ENCODE results near the gene LRSAM1.
"Not testable (repeated sequence)": the region's sequence is repeated elsewhere in the genome, so short reads cannot be mapped to it uniquely, and the experiment has no call there.

LRSAM1 gene

DNA sequence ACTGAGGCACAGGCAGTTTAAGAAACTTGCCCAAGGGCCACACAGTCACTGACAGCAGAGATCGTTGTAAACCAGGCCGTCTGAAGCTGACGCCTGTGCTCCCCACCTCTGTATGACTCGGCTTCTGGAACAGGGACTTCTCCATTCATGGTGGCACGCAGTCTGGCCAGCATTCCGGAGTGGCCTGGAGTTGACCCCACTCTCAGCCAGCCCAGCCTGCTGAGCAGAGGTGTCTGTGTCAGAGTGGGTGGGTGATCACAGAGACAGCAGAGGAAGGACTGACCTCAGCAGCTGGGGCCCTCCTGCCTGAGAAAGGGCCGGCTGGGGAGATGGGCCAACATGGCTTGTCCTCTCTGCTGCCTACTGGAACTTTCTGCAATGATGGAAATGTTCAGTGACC lies 12.6 kb downstream of the LRSAM1 start:
- Histone ChIP-seq H3K4me1 (ENCODE audit: control insufficient read depth, insufficient read depth, low read length) (peaks cover 2% of the 10 kb centered on the region), H3K9me3 (ENCODE audit: control insufficient read depth in 2 of 2, low read length in 2 of 2) (no peaks in the 10 kb centered on the region), H3K27ac (ENCODE audit: low read length) (no peak overlapping the region), H3K36me3 (ENCODE audit: control insufficient read depth in 2 of 2, insufficient read depth in 2 of 2, low read length in 2 of 2) (peaks cover 46 to 64% of the 10 kb centered on the region in 2 donors), H3K9ac (ENCODE audit: low read length in 2 of 2) (no peak overlapping the region), H3K27me3 (ENCODE audit: control insufficient read depth in 1 of 2, insufficient read depth in 2 of 2, low read length in 2 of 2) (no peaks in the 10 kb centered on the region), H3K4me3 (ENCODE audit: low read length in 2 of 2) (no peak overlapping the region)

GRCh38 chr9:127466407-127466917 lies 15.2 kb downstream of the LRSAM1 start:
- H3K27ac ChIP-seq (ENCODE audit: low read length); H3K27me3 ChIP-seq (ENCODE audit: control insufficient read depth in 1 of 2, insufficient read depth in 2 of 2, low read length in 2 of 2); H3K4me1 ChIP-seq (ENCODE audit: control insufficient read depth, insufficient read depth, low read length); H3K4me3 ChIP-seq (ENCODE audit: low read length in 2 of 2); H3K9me3 ChIP-seq (ENCODE audit: control insufficient read depth in 2 of 2, low read length in 2 of 2); H3K9ac ChIP-seq (ENCODE audit: low read length in 2 of 2): not testable (repeated sequence)
- peaks cover 44 to 53% of the 10 kb centered on the region in 2 donors for H3K36me3 ChIP-seq (ENCODE audit: control insufficient read depth in 2 of 2, insufficient read depth in 2 of 2, low read length in 2 of 2)

DNA sequence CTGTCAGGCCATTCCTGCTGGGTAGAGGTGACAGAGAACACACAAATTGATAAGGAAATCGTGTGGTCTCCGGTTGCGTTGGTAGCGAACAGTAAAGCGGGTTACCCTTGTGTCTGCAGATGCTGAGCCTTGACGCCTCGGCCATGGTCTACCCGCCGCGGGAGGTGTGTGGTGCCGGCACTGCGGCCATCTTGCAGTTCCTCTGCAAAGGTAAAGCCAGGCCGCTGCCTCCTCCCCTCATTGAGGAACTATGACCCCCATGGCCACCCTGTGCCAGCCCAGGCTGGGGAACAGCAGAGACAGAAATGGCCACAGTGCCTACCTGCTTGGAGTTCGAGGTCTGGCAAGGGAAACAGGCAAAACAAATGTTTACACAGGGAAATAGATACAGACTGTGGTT lies 16.3 kb downstream of the LRSAM1 start:
- Histone ChIP-seq H3K4me3 (ENCODE audit: low read length in 2 of 2) (no peak overlapping the region), H3K27ac (ENCODE audit: low read length) (no peak overlapping the region), H3K9me3 (ENCODE audit: control insufficient read depth in 2 of 2, low read length in 2 of 2) (no peaks in the 10 kb centered on the region), H3K27me3 (ENCODE audit: control insufficient read depth in 1 of 2, insufficient read depth in 2 of 2, low read length in 2 of 2) (no peaks in the 10 kb centered on the region), H3K4me1 (ENCODE audit: control insufficient read depth, insufficient read depth, low read length) (no peaks in the 10 kb centered on the region), H3K9ac (ENCODE audit: low read length in 2 of 2) (no peak overlapping the region), H3K36me3 (ENCODE audit: control insufficient read depth in 2 of 2, insufficient read depth in 2 of 2, low read length in 2 of 2) (peaks cover 33 to 41% of the 10 kb centered on the region in 2 donors)

- Histone ChIP-seq H3K4me1 (ENCODE audit: control insufficient read depth, insufficient read depth, low read length) (no peaks in the 10 kb centered on the region), H3K27me3 (ENCODE audit: control insufficient read depth in 1 of 2, insufficient read depth in 2 of 2, low read length in 2 of 2) (no peaks in the 10 kb centered on the region), H3K36me3 (ENCODE audit: control insufficient read depth in 2 of 2, insufficient read depth in 2 of 2, low read length in 2 of 2) (peaks cover 31 to 37% of the 10 kb centered on the region in 2 donors)
Observed at GRCh38 chr9:127470662-127471061, 19.4 kb downstream of the LRSAM1 start.

DNA sequence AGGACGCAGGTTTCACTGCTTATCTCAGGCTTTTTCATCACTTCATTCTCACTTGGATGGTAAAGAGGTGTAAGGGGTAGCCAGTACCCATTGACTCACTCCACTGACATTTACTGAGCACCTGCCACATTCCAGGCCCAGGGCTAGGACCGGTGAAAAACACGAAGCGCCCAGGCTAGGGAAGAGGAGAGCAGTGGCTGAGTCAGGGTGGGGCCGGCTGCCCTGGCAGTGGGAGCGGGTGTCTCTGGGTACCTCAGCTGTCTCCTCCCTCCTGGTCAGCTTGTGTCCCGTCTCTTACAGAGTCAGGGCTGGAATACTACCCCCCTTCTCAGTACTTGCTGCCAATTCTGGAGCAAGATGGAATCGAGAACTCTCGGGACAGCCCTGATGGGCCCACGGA lies 22.2 kb downstream of the LRSAM1 start:
- Histone ChIP-seq H3K27ac (ENCODE audit: low read length) (no peak overlapping the region), H3K4me1 (ENCODE audit: control insufficient read depth, insufficient read depth, low read length) (no peaks in the 10 kb centered on the region), H3K4me3 (ENCODE audit: low read length in 2 of 2) (no peak overlapping the region), H3K9ac (ENCODE audit: low read length in 2 of 2) (no peak overlapping the region), H3K27me3 (ENCODE audit: control insufficient read depth in 1 of 2, insufficient read depth in 2 of 2, low read length in 2 of 2) (no peaks in the 10 kb centered on the region), H3K36me3 (ENCODE audit: control insufficient read depth in 2 of 2, insufficient read depth in 2 of 2, low read length in 2 of 2) (peaks cover 32 to 33% of the 10 kb centered on the region in 2 donors), H3K9me3 (ENCODE audit: control insufficient read depth in 2 of 2, low read length in 2 of 2) (no peaks in the 10 kb centered on the region)

More at GRCh38 chr9:127470662-127471061, 19.4 kb downstream of the LRSAM1 start:
- Histone ChIP-seq H3K27ac (ENCODE audit: low read length) (no peak overlapping the region), H3K9ac (ENCODE audit: low read length in 2 of 2) (no peak overlapping the region), H3K4me3 (ENCODE audit: low read length in 2 of 2) (no peak overlapping the region), H3K9me3 (ENCODE audit: control insufficient read depth in 2 of 2, low read length in 2 of 2) (no peaks in the 10 kb centered on the region)

DNA sequence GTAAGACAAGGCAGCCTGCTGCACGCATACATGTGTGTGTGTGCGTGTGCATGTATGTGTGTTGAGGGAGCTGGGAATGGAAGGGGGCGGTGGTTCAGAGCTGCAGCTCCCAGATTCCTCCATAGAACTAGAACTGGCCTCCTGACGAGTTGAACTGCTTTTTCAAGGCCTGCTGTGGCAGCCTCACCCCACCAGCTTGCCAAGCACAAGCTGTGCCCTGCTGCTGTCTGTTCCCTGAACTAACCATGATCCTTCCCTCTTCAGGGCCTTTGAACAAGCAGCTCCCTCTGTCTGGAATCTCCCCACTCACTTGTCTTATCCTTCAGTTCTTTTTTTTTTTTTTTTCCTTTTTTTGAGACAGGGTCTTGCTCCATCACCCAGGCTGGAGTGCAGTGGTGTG lies 22.6 kb downstream of the LRSAM1 start:
- H3K4me1 ChIP-seq (ENCODE audit: control insufficient read depth, insufficient read depth, low read length), result no peaks in the 10 kb centered on the region
- peaks cover 34 to 35% of the 10 kb centered on the region in 2 donors for H3K36me3 ChIP-seq (ENCODE audit: control insufficient read depth in 2 of 2, insufficient read depth in 2 of 2, low read length in 2 of 2)
- no peak overlapping the region for H3K4me3 ChIP-seq (ENCODE audit: low read length in 2 of 2)
- H3K27ac ChIP-seq (ENCODE audit: low read length), result no peak overlapping the region
- H3K9me3 ChIP-seq (ENCODE audit: control insufficient read depth in 2 of 2, low read length in 2 of 2), result no peaks in the 10 kb centered on the region
- H3K27me3 ChIP-seq (ENCODE audit: control insufficient read depth in 1 of 2, insufficient read depth in 2 of 2, low read length in 2 of 2), result no peaks in the 10 kb centered on the region
- no peak overlapping the region for H3K9ac ChIP-seq (ENCODE audit: low read length in 2 of 2)

DNA sequence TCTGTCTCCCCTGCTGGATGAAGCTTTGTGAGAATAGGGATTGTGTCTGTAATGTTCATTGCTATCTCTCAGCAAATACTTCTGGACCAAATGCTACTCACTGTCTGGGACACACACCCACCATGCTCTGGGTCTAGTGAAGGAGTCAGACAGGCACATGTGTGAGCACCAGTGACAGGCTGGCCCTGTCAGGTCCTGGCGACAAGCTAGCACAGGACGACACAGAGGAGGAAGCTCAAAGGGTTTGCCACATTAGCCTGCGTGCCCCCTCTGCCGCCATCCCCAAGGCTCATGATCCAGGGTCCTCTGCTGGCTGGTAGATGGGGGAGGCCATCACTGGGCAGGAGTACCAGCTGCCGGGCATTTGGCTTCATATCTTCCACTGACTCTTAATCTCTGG lies 23.3 kb downstream of the LRSAM1 start:
- Histone ChIP-seq H3K4me1 (ENCODE audit: control insufficient read depth, insufficient read depth, low read length) (no peaks in the 10 kb centered on the region), H3K27me3 (ENCODE audit: control insufficient read depth in 1 of 2, insufficient read depth in 2 of 2, low read length in 2 of 2) (no peaks in the 10 kb centered on the region), H3K9ac (ENCODE audit: low read length in 2 of 2) (no peak overlapping the region), H3K36me3 (ENCODE audit: control insufficient read depth in 2 of 2, insufficient read depth in 2 of 2, low read length in 2 of 2) (peaks cover 40 to 42% of the 10 kb centered on the region in 2 donors), H3K9me3 (ENCODE audit: control insufficient read depth in 2 of 2, low read length in 2 of 2) (no peaks in the 10 kb centered on the region), H3K4me3 (ENCODE audit: low read length in 2 of 2) (no peak overlapping the region), H3K27ac (ENCODE audit: low read length) (no peak overlapping the region)

- no peak overlapping the region for H3K9ac ChIP-seq (ENCODE audit: low read length in 2 of 2)
- H3K4me3 ChIP-seq (ENCODE audit: low read length in 2 of 2), result no peak overlapping the region
- no peak overlapping the region for H3K27ac ChIP-seq (ENCODE audit: low read length)
- peaks cover 40% of the 10 kb centered on the region in 2 donors for H3K36me3 ChIP-seq (ENCODE audit: control insufficient read depth in 2 of 2, insufficient read depth in 2 of 2, low read length in 2 of 2)
- H3K4me1 ChIP-seq (ENCODE audit: control insufficient read depth, insufficient read depth, low read length), result no peaks in the 10 kb centered on the region
- no peaks in the 10 kb centered on the region for H3K27me3 ChIP-seq (ENCODE audit: control insufficient read depth in 1 of 2, insufficient read depth in 2 of 2, low read length in 2 of 2)
- H3K9me3 ChIP-seq (ENCODE audit: control insufficient read depth in 2 of 2, low read length in 2 of 2), result no peaks in the 10 kb centered on the region
Observed at GRCh38 chr9:127479507-127480081, 28.3 kb downstream of the LRSAM1 start.

- Histone ChIP-seq H3K9me3 (ENCODE audit: control insufficient read depth in 2 of 2, low read length in 2 of 2) (no peaks in the 10 kb centered on the region), H3K27me3 (ENCODE audit: control insufficient read depth in 1 of 2, insufficient read depth in 2 of 2, low read length in 2 of 2) (no peaks in the 10 kb centered on the region), H3K27ac (ENCODE audit: low read length) (no peak overlapping the region), H3K4me1 (ENCODE audit: control insufficient read depth, insufficient read depth, low read length) (no peaks in the 10 kb centered on the region), H3K4me3 (ENCODE audit: low read length in 2 of 2) (no peak overlapping the region), H3K36me3 (ENCODE audit: control insufficient read depth in 2 of 2, insufficient read depth in 2 of 2, low read length in 2 of 2) (peaks cover 51 to 52% of the 10 kb centered on the region in 2 donors), H3K9ac (ENCODE audit: low read length in 2 of 2) (no peak overlapping the region)
Observed at GRCh38 chr9:127482662-127483061, 31.4 kb downstream of the LRSAM1 start.

GRCh38 chr9:127485995-127486394 lies 34.7 kb downstream of the LRSAM1 start:
- Histone ChIP-seq H3K9ac (ENCODE audit: low read length in 2 of 2) (no peak overlapping the region), H3K4me1 (ENCODE audit: control insufficient read depth, insufficient read depth, low read length) (no peaks in the 10 kb centered on the region), H3K4me3 (ENCODE audit: low read length in 2 of 2) (no peak overlapping the region), H3K36me3 (ENCODE audit: control insufficient read depth in 2 of 2, insufficient read depth in 2 of 2, low read length in 2 of 2) (peaks cover 42 to 47% of the 10 kb centered on the region in 2 donors), H3K9me3 (ENCODE audit: control insufficient read depth in 2 of 2, low read length in 2 of 2) (no peaks in the 10 kb centered on the region), H3K27me3 (ENCODE audit: control insufficient read depth in 1 of 2, insufficient read depth in 2 of 2, low read length in 2 of 2) (no peaks in the 10 kb centered on the region), H3K27ac (ENCODE audit: low read length) (no peak overlapping the region)

DNA sequence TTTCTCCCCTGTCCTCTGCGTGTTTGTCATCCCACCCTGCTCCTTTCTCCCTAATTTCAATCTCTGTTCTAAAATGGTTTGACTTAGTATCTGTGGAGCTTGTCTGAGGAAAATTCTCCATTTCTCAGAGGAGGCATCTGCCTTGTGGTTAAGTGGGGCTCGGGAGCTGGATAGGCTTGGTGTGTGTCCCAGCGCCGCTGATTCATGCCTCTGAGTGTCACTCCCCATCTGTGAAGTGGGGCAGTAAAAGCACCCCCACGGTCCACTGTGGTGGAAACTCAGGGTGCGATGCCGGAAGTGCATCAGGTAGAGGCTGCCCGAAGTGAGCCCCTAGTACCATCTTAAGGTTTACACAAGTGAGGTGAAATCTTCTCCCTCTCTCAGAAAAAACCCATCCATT lies 37.6 kb downstream of the LRSAM1 start:
- H3K27me3 ChIP-seq (ENCODE audit: control insufficient read depth in 1 of 2, insufficient read depth in 2 of 2, low read length in 2 of 2), result no peaks in the 10 kb centered on the region
- H3K4me1 ChIP-seq (ENCODE audit: control insufficient read depth, insufficient read depth, low read length), result no peaks in the 10 kb centered on the region
- no peak overlapping the region for H3K4me3 ChIP-seq (ENCODE audit: low read length in 2 of 2)
- no peaks in the 10 kb centered on the region for H3K9me3 ChIP-seq (ENCODE audit: control insufficient read depth in 2 of 2, low read length in 2 of 2)
- no peak overlapping the region for H3K9ac ChIP-seq (ENCODE audit: low read length in 2 of 2)
- H3K27ac ChIP-seq (ENCODE audit: low read length), result no peak overlapping the region
- peaks cover 37 to 56% of the 10 kb centered on the region in 2 donors for H3K36me3 ChIP-seq (ENCODE audit: control insufficient read depth in 2 of 2, insufficient read depth in 2 of 2, low read length in 2 of 2)
